ENCODE data around the gene CDS2.

CDS2 gene

GRCh38 chr20:5119435-5120184 lies 7.2 kb upstream of the CDS2 start, which contains the start of gene PCNA:
Gene PCNA, minus strand, starts transcription at chr20:5119958. Its CDS starts 160 bp downstream, at chr20:5119798.
- peak; percentile 98 for DNase-seq (ENCODE audit: low spot score)

DNA sequence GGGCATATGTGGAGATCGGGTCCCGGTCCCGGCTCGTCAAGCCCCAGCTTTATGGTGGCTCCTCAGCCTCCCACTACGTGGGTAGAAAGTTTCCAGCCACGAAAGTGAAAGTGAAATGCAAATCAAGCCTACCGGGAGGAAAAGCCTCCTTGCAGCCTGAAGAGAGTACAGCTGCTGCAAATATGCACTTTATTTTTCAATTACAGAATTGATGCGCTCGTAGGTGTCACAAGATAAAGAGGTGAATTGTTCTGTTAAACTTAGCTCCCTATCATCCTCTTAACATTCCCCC lies 6.7 kb upstream of the CDS2 start:
- no peak for DNase-seq (ENCODE audit: low spot score)

DNA sequence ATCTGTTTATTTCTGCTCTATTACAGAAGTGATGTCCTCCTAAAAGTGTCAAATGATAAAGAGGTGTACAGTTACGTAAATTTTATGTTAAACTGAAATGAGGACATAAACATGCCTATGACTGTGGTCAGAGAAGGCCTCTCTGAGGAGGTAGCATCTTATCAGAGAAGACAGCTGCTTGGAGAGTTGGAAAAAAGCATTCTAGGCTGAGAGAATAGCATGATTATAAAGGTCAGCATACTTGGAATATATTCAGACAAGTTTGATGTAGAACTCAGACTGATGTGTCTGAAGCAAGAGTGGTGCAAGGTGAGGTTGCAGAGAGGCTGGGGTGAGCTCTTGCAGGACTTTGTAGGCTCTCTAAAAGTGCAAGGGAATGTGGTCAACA lies 3.9 kb upstream of the CDS2 start:
- DNase-seq (ENCODE audit: low spot score), result no peak

DNA sequence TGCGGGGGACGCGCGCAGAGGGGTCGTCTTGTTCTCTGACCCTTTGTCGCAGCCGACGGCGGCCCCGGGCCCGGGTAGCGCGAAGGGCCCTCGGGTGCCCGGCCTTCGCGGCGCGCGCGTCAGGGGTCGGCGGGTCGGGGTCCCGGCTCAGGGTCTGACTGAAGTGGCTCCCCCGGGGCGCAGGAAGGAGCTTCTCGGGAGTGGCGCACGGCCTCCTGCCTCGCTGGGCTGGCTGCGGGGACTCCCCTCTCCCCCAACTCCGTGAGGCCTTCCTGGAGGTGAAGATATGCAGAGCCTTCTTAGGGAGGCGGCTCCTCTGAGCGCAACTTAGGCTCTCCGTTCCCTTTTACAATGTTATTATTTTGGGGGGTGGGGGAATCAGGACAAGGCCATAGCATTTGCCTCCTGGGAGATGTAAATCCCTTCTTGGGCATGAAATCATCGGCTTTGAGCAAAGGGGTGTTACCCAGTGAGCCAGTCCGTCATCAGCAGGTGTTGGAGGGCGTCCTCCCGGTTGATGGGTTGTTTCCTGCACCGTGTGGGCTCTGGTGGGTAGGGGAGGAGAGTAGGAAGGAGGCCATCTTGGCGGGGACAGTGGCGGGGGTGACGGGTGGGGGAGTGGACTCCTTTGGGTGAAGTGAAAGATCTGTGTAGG lies 523 bp downstream of the CDS2 start:
- peak; percentile 75 for DNase-seq (ENCODE audit: low spot score)

DNA sequence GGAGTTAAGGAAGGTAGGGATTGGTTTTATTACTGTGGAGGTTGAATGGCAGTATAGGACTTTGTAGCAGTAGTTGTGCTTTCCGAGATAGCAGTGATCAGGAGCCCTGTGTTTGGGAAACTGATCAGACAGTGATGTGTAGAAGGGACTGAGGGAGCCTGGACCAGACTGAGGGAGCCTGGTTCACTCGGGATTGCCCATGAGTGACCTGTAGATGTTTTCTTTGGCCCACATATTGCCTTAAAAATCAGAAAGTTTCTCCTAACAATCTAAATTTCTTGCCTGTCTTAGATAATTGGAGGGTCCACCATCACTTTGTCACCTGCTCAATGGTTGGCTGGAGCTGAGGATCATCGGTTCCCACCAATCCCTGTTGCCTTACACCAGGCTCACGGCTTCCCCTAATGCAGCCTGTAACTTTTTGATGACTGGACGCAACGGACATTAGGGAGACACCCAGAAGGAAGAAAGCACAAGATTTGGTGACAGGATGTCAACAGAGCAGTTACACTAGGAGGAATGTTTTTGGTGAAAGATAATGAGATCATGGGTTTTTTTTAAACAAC lies 1.1 kb downstream of the CDS2 start:
- no peak for DNase-seq (ENCODE audit: low spot score)

DNA sequence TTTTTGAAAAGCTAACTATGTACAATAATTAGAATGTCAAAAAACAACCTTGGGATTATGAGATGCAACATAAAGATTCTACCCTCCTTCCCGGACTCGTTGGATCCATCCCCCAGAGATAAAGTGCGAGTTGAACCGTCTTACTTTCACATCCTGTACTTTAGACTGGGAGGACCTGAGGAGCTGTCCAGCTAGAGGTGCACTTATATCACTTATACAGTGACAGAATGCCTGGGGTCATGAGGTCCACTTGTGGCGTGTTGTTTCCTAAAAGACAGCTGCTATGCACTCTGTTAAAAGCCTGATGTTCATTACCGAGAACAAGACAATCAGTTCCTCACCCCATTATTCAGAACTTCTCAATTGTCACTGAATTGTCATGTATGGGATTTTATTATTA lies 2.1 kb downstream of the CDS2 start:
- no peak for DNase-seq (ENCODE audit: low spot score)

- DNase-seq (ENCODE audit: low spot score), result no peak
These were observed 4.7 kb downstream of the CDS2 start for GRCh38 chr20:5131502-5131901.

- no peak for DNase-seq (ENCODE audit: low spot score)
These were observed 7.2 kb downstream of the CDS2 start for GRCh38 chr20:5133998-5134397.

DNA sequence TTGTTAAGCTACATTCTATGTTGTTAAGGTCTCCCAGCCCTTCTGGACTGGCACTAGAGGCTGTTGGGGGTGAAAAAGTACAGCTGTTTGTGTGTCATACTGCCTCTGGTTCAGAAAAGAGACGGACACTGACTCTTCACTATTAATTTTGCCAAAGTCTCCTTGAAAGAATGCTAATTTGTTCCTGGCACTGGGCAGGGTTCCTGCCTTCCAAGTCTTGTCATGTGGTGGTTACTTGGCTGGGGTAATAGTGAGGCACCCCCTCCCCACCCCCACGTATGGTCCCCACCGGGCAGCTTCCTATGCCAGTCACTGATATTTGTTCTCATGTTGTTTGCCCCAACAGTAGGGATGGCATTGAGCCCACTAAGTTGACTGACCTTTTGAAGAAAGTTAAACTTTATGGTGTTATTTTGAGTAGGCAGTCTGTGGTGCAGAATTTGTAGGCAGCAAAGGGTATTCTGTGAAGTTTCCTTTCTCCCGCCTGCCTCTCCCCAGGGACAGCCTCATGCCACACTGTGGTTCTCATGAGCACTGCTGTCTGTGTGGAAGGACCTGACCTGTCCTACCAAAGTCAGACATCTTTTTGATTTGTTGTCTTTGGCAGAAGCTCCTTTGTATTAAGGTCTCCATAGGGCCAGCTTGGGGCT lies 8.7 kb downstream of the CDS2 start:
- DNase-seq (ENCODE audit: low spot score), result no peak

GRCh38 chr20:5136096-5136495 lies 9.3 kb downstream of the CDS2 start:
- peak; percentile 52 for DNase-seq (ENCODE audit: low spot score)

DNA sequence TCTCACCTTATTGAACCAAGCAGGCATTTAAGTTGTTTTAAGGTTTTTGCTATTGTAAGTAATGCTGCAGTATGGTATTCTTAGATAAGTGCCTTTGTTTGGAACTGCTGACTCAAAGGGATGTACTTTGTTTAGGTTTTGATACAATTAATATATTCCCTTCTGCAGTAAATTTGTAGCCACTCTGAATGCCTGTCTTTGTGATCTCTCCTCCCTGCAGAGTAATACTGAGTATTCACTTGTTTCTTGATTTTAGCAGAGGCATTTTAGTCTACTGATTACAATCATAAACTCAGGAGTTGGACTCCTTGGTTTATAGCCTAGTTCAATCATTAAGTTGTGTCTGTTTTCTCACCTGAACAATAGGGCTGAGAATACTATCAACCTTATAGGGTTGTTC lies 13.4 kb downstream of the CDS2 start:
- no peak for DNase-seq (ENCODE audit: low spot score)

DNA sequence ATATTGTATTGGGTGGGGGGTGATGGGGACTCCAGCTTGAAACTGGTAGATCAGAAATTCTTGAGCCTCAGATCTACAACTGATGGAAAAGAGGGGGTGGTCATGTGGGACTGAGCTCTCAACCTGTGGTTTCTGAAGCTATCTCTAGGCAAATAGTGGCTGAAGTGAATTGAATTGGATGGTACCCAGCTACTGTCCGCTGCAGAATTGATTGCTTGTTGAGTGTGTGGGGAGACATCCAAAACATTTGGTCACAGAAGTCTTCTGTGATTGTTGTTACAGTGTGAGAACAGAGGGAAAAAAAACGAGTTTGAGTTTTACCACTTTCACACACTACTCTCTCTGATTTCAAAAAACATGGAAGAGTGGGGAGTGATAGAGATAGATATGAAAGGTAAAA lies 14.8 kb downstream of the CDS2 start:
- no peak for DNase-seq (ENCODE audit: low spot score)

DNA sequence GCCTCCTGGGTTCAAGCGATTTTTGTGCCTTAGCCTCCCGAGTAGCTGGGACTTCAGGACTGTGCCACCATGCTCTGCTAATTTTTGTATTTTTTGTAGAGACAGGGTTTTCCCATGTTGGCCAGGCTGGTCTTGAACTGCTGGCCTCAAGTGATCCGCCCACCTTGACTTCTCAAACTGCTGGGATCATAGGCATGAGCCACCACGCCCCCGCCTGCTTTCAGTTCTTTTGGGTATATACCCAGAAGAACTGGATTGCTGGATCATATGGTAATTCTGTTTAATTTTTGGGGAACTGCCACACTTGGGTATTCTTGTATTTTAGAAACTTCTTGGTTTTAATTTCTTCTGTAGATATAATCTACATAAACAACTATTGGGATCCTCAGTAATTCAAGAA lies 17.0 kb downstream of the CDS2 start:
- no peak for DNase-seq (ENCODE audit: low spot score)

DNA sequence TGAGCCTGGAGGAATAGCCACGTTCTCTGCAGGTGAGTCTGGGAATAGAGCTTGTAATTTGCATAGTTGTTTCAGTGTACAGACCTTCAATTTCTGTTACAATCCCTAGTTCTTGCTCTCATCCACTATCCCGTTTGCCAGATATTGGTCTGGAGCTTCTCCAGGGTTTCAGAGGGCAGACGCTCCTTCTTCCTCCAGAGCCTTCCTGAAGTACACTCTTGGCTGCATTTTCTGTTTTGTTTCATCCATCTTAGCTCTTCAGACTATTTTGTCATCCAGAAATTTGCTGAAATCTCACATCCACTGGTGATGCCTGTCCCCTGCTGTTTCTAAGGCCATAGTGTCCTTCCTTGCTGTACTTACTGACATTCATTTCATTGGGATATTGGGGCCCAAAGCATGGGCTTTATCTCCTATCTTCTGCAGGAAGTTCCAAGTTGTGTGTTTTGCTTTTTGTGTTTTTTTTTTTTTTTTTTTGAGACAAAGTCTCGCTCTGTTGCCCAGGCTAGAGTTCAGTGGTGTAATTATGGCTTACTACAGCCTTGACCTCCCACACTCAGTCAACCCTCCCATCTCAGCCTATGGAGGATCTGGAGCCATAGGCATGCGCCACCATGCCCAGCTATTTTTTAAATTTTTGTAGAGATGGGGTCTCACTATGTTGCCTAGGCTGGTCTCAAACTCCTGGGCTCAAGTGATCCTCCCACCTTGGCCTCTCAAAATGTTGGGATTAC lies 18.7 kb downstream of the CDS2 start:
- DNase-seq (ENCODE audit: low spot score), result no peak

- no peak for DNase-seq (ENCODE audit: low spot score)
These were observed 19.4 kb downstream of the CDS2 start for GRCh38 chr20:5146099-5146668.

- DNase-seq (ENCODE audit: low spot score), result no peak
These were observed 20.2 kb downstream of the CDS2 start for GRCh38 chr20:5146871-5147592.

DNA sequence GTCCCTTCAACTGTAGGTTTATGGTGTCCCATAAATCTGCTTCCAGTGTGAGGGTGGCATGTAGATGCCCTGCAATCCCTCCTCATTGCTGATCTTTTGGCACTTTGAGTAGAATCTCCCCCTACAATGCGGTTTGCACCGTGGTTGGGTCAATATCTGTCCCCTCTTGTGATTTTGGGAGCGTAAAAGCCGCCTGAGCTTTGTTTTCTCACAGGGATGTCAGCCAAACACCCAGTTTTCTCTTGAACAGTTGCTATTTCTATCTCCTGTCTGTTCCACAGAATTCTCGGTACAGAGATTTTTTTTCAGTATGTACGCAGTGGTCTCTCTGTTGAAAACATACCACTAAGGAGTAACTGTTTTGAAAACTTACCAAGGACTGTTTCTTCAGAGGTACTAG lies 21.8 kb downstream of the CDS2 start:
- no peak for DNase-seq (ENCODE audit: low spot score)

DNA sequence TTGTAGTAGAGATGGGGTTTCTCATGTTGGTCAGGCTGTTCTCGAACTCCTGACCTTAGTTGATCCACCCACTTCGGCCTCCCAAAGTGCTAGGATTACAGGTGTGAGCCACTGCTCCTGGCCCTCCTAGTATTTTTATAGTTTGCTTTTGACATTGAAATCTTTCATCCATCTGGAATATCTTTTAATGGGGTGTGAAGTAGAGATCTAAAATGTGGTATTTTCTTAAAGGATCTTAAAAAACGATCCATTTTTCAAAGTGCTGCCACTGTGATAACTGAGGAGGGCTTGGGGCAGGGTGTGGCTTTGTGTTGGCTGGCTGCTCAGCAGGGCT lies 23.1 kb downstream of the CDS2 start:
- DNase-seq (ENCODE audit: low spot score), result no peak

DNA sequence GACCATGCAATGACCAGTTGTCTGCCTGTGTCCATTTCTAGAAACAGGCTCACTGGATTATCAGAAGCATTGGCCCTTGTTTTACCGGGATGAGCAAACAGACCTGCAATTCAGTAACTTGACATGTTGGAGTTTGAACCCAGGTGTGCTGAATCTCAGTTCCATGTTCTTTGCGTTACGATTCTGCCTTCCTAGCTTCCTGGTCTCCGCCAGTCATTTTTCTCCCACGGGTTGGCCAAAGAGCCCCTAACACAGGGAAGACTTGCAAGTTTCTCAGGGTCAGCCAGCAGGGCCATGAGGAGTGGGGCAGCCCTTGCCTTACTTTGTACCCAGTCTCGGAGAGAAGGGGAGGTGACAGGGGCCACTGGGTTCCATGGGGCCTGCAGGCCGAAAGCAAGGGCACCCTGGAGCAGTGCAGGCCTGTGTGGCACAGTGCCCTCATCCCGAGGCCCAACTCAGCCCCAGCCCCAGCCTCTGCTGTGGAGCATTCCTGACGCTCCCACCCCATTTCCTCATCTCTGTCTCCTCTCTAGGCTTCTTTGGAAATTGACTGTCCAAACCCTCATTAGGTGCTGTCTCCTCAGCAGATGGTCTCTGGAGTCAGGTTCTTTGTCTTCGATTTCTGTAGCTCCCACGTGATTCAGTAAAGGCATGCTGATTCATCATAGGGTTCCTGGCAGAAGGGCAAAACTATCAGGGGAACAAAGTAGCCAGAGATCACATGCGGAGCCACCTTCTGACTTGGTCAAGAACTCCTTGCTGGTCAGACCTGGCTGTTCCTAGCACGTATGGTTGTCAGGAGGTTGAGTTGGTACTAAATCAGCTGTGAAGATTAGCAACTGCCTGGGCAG lies 23.6 kb downstream of the CDS2 start:
- peak; percentile 73 for DNase-seq (ENCODE audit: low spot score)

DNA sequence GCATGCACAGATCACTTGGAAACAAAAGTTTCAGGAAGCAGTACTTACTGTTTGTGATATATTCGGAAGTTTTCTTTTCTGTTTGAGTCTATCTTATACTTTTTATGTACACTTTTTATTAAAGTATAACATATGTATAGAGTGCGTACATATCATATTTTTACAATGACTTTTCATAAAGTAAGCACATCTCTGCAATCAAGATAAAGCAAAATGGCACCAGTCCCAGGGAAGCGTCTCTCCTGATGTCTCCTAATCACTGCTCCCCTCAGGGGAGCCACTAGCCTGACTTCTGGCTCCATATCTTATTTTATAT lies 26.3 kb downstream of the CDS2 start:
- no peak for DNase-seq (ENCODE audit: low spot score)

All from kidney tubule cell (primary cell).